GM19438 (cell line): ENCODE measurements around the gene DPEP1.
"Not testable (repeated sequence)": the region's sequence is repeated elsewhere in the genome, so short reads cannot be mapped to it uniquely, and the experiment has no call there.

ENCODE experiments used
- ATAC-seq: cut with Tn5 transposase; IDR thresholded peaks from one replicate; pipeline ENCODE4 v1.9.1; 2021; ENCODE audit warnings: low read depth; ENCODE audit not compliant: unreplicated experiment

Gene DPEP1

DNA sequence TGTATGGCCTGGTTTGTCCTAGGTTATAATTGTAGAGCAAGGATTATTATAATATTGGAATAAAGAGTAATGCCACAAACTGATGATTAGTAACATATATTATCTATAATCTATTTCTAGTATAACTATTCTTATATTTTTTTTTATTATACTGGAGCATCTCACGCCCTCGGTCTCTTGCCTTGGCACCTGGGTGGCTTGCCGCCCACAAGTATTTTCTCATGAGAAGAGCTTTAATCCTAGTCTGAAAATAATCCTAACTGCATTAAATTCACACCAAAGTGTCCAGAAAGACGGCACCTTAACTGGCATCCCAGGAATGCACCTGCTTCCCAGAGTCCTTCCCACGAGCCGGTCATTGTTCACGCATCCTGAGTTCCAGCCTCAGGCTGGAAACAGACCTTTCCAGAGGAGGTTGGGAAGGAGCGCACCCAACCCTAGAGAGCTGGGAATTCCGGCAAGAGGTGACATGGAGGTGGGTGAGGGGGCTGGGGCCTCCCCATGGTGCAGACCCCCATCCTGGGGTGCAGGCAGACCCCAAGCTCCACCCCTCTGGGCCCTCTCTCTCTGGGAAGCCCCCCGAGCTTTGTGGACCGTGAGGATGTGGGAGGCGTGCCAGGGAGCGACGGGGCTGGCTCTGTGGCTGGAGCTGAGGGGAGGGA lies 28.1 kb downstream of the DPEP1 start:
- no peak for ATAC-seq

DNA sequence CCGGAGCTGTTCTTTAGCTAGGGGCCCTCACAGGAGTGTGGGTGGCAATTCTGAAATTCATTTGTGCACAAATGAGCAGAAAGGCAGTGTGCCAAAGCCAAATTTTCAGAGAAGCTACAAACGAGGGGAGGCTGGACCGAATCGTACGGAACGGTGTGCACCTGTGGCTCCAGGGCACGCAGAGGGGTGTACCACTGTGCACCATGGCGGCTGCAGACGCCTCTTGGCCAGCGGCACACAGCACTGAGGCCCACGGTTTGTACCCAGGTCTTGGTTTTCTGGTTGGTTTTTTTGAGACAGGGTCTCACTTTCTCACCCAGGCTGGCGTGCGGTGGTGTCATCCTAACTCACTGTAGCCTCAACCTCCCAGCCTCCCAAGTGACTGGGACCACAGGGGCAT lies 29.1 kb downstream of the DPEP1 start:
- no peak for ATAC-seq

- no peak for ATAC-seq
Observed at GRCh38 chr16:89643769-89644300, 30.4 kb downstream of the DPEP1 start.

- no peak for ATAC-seq
Observed at GRCh38 chr16:89645122-89645521, 31.7 kb downstream of the DPEP1 start.

DNA sequence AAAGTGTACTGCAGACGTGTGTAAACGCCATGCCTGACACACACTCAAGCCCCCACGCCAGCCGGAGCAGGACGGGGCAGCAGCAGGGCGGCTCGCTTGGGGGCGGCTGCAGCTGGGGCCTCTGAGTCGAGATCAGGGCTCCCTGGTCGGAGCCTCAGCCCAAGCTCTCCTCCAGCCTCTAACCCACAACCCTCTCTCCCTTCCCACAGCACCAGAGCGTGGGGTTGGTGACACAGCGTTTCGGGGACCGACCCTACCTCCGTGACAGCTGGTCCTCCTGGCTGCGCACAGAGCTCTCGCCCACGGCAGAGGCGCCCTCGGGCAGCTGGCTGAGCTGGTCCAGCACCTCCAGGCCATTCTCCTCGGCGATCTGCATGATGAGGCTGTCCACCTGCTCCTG lies 32.8 kb downstream of the DPEP1 start:
- ATAC-seq = no peak

DNA sequence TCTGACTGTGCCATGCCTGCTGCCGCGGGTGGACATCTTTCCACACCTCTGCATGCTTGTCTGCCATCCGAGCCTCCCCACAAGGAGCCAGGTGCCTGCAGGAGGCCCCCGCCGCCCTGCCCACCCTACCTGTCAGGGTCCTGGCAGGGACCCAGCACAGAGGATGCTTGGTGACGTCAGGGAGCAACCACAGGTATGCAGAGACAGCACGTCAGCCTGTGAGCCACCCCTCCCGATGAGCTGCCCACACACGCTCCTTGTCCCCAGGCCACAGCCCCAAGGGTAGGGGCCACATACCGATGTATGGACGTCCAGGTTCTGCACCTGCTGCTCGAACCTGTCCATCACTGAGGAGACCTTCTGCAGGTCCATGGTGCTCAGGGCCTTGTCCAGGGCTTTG lies 33.5 kb downstream of the DPEP1 start:
- no peak for ATAC-seq

- ATAC-seq = no peak
Observed at GRCh38 chr16:89651584-89651983, 38.1 kb downstream of the DPEP1 start.

DNA sequence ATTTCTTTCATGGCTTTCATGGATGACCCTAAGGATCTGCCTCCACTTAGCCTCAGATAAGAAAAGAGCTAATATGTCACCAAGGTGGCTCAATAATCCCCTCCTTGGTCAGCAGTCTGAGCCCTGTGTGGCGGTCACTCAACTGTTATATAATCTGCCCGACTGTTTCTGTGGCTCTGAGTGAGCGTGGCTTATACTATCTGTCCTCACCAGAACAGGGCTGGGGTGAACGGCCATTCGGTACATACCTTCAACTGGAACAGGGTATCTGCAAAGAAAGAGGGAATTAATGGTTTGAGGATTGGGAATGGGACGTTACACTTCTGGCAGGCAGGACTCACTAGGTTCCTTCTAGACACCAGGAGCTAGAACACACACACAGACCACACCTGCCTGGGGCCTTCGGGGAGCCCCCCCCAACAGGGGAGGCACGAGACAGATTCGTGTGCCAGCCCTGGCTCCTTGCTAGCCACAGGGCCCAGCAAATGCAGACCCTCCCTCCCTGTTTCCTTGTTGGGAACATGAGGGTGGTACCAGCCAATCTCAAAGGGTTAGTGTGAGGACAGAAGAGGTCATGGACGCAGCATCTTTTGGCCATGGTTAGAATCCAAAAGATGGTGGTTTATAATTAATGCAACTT lies 40.3 kb downstream of the DPEP1 start:
- no peak for ATAC-seq

DNA sequence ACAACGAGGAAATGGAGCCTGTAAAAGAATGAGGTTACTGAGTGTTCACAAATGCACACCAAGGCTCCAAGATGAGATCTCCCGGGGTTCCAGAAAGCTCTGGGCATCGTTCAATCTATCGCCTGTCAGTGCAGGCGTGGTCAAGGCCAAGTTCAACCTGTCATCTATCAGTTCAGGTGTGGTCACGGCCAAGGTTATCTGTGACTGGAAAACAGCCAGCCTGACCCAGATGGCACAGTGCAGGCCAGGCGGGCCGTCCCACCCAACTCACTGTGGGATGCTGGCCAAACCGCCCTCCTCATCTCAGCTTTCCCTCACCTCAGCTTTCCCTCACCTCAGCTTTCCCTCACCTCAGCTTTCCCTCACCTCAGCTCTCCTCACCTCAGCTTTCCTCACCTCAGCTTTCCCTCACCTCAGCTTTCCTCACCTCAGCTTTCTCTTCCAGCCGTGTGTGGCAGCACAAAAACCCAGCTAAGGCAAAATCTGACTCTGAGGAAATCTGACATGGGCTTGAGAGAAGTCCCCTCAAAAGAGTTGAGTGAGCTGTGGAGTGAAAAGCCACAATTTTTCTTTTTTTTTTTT lies 41.7 kb downstream of the DPEP1 start:
- no peak for ATAC-seq

GRCh38 chr16:89656435-89657121 lies 43.1 kb downstream of the DPEP1 start:
- no peak for ATAC-seq

GRCh38 chr16:89657442-89658220 lies 44.2 kb downstream of the DPEP1 start, which contains the start of the genes CHMP1A and SPATA33:
Gene CHMP1A, minus strand, starts transcription at chr16:89657708. Its CDS starts 120 bp downstream, at chr16:89657588.
Gene SPATA33, plus strand, starts transcription at chr16:89657836. Its CDS starts 76 bp downstream, at chr16:89657912.
- ATAC-seq = peak; percentile 88

DNA sequence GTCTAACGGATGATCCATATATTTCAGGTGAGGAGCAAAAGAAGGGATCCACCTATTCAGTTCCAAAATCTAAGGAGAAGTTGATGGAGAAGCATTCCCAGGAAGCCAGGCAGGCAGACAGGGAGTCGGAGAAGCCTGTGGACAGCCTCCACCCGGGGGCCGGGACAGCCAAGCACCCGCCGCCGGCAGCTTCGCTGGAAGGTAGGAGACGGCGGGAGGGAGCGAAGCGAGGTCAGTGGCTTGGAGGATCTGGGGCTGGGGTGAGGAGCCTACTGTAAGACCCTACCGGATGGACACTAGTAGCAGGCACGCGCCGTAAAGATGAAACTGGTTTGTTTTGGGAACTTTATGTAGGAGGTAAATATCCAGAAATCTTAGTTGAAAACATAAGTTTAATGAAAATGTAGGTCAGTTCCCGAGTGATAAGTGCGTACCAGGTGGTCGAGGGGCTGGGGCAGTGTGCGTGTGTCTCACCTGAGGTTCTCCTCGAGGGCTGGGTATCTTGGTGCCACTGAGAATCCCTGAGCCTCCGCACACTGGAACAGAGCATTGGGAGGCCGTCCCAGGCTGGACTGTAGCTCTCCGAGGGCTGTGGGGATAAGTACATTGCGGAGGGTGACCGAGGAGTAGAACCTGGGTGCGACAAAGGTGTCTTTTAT lies 44.9 kb downstream of the DPEP1 start:
- ATAC-seq = no peak

DNA sequence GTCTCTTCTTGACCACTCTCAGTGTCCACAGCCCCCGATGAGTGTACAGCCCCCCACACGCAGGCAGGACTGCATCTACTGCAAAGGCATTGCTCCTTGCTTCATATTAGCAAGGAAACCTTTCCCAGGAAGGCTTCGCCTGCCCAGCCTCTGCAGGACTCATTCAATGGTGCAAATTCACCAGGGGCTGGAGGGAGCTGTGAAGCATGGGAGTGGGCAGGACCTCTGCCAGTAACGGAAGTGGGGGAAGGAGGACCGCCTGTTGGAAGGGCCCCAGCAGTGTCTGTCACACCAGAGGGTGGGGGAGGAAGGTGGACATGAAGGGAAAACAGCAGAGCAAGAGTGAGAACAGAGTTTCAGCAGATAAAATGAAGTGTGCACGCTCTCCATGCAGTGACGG lies 46.7 kb downstream of the DPEP1 start:
- no peak for ATAC-seq

- ATAC-seq = no peak
Observed at GRCh38 chr16:89661215-89661614, 47.8 kb downstream of the DPEP1 start.

- ATAC-seq = not testable (repeated sequence)
Observed at GRCh38 chr16:89664238-89664637, 50.8 kb downstream of the DPEP1 start.

- not testable (repeated sequence) for ATAC-seq
Observed at GRCh38 chr16:89667000-89667399, 53.6 kb downstream of the DPEP1 start.

- ATAC-seq = no peak
Observed at GRCh38 chr16:89667633-89668032, 54.2 kb downstream of the DPEP1 start.

- no peak for ATAC-seq
Observed at GRCh38 chr16:89668790-89669158, 55.3 kb downstream of the DPEP1 start.

DNA sequence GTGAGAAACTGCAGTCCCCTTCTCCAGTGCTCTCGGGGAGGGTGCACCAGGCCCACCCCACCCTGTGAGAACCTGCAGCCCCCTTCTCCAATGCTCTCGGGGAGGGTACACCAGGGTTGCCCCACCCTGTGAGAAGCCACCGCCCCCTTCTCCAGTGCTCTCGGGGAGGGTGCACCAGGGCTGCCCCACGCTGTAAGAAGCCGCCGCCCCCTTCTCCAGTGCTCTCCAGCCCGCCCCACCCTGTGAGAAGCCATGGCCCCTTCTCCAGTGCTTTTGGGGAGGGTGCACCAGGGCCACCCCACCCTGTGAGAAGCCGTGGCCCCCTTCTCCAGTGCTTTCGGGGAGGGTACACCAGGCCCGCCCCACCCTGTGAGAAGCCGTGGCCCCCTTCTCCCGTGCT lies 56.3 kb downstream of the DPEP1 start:
- ATAC-seq = no peak
